ENCODE measurements around the gene GAS7. TPM values are rescaled to one million over a fixed set of nuclear protein-coding genes. Genes with fewer than 3 reads are reported as not detected.

Gene GAS7
- total RNA-seq, 2 donors from 2014 or later: 10.3 to 144 TPM

DNA sequence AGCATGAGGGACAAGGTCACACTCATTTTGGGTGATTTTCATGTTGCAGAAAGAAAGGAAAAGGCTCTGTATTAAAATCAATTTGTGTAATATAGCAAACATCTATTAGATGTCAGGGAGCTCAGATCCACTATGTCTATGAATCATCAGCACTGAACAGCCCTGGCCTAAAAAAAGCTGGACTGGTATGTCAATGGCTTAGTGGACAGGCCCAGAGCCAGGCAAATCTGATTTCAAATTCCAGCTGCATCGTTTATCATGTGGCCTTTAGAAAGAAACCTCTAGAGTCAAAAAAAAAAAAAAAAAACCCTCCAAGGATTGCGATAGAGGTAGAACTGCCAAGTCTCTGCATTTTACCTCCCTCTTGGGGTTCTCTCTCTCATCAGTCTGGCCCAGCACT lies 5.4 kb downstream of the GAS7 start:
- TF ChIP-seq POLR2A (IDR thresholded peaks at IDR 0.05): no peak
- TF ChIP-seq, protein P1, sequence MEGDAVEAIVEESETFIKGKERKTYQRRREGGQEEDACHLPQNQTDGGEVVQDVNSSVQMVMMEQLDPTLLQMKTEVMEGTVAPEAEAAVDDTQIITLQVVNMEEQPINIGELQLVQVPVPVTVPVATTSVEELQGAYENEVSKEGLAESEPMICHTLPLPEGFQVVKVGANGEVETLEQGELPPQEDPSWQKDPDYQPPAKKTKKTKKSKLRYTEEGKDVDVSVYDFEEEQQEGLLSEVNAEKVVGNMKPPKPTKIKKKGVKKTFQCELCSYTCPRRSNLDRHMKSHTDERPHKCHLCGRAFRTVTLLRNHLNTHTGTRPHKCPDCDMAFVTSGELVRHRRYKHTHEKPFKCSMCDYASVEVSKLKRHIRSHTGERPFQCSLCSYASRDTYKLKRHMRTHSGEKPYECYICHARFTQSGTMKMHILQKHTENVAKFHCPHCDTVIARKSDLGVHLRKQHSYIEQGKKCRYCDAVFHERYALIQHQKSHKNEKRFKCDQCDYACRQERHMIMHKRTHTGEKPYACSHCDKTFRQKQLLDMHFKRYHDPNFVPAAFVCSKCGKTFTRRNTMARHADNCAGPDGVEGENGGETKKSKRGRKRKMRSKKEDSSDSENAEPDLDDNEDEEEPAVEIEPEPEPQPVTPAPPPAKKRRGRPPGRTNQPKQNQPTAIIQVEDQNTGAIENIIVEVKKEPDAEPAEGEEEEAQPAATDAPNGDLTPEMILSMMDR (IDR thresholded peaks at IDR 0.05): no peak
- TF ChIP-seq POLR2AphosphoS5 (IDR thresholded peaks at IDR 0.05): no peak
- no peaks in the 10 kb centered on the region for H3K9me3 ChIP-seq
- H3K4me1 ChIP-seq (replicated peaks): no peaks in the 10 kb centered on the region
- WGBS: 82% methylated on average over 2 of the region's 2 CpGs
- no peak overlapping the region for H3K27ac ChIP-seq
- no peaks in the 10 kb centered on the region for H3K27me3 ChIP-seq (replicated peaks; ENCODE audit: insufficient read depth)
- no peak for DNase-seq (ENCODE audit: low spot score)
- intact Hi-C loops (cut with DNase I): no loop called here
- no peak overlapping the region for H3K4me3 ChIP-seq
- H3K36me3 ChIP-seq: no peaks in the 10 kb centered on the region

DNA sequence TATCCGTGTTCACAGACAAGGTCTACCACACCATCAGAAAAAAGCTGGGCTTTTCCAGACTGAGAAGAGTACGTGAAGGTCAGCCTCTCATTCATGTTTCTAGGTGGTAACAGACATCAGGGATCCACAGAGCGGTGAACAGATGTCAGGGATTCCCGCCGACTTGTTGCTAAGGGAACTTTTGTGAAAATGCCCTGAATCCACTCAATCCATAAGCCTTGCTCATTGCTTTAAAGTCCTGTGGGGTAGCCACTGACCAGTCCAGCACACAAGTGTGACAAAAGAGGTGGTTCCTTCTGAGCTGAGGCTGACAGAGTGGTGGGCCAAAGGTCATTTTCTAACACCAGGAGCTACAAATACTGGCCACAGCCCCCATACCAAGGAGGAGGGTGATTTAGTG lies 5.9 kb downstream of the GAS7 start:
- Histone ChIP-seq H3K4me3 (no peak overlapping the region), H3K4me1 (replicated peaks) (no peaks in the 10 kb centered on the region), H3K27ac (no peak overlapping the region), H3K9me3 (no peaks in the 10 kb centered on the region), H3K36me3 (no peaks in the 10 kb centered on the region), H3K27me3 (replicated peaks; ENCODE audit: insufficient read depth) (no peaks in the 10 kb centered on the region)
- 94% methylated on average over 5 of the region's 5 CpGs for WGBS
- no peak for DNase-seq (ENCODE audit: low spot score)
- intact Hi-C loops (cut with DNase I): no loop called here
- TF ChIP-seq POLR2AphosphoS5 (IDR thresholded peaks at IDR 0.05) (no peak), POLR2A (IDR thresholded peaks at IDR 0.05) (no peak)
- TF ChIP-seq, protein P1 (IDR thresholded peaks at IDR 0.05): no peak

DNA sequence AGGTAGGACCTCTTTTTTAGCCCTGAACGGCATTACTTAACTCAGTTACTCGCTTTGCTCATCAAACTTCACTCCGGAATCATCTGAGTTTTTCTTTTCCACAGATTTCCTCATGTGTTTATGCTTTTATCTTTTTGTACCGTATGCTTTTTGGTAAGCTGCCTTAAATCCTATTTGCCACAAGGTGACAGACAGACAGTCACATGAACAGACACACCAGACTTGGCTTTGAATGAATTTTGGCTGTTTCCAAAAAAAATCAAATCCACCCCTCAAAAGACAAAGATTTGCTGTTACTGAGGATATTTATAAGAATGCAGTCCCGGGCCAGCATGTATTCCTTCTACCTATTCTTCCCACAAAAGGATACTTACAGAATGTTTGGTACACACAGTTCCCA lies 10.9 kb downstream of the GAS7 start:
- TF ChIP-seq POLR2AphosphoS5 (IDR thresholded peaks at IDR 0.05) (no peak), POLR2A (IDR thresholded peaks at IDR 0.05) (no peak)
- TF ChIP-seq, protein P1 (IDR thresholded peaks at IDR 0.05): no peak
- no peaks in the 10 kb centered on the region for H3K27me3 ChIP-seq (replicated peaks; ENCODE audit: insufficient read depth)
- no peak for DNase-seq (ENCODE audit: low spot score)
- no peak overlapping the region for H3K27ac ChIP-seq
- H3K4me1 ChIP-seq (replicated peaks): no peaks in the 10 kb centered on the region
- no peaks in the 10 kb centered on the region for H3K9me3 ChIP-seq
- H3K4me3 ChIP-seq: no peak overlapping the region
- intact Hi-C loops (cut with DNase I): no loop called here
- WGBS: 60% methylated on average over 5 of the region's 5 CpGs
- no peaks in the 10 kb centered on the region for H3K36me3 ChIP-seq

DNA sequence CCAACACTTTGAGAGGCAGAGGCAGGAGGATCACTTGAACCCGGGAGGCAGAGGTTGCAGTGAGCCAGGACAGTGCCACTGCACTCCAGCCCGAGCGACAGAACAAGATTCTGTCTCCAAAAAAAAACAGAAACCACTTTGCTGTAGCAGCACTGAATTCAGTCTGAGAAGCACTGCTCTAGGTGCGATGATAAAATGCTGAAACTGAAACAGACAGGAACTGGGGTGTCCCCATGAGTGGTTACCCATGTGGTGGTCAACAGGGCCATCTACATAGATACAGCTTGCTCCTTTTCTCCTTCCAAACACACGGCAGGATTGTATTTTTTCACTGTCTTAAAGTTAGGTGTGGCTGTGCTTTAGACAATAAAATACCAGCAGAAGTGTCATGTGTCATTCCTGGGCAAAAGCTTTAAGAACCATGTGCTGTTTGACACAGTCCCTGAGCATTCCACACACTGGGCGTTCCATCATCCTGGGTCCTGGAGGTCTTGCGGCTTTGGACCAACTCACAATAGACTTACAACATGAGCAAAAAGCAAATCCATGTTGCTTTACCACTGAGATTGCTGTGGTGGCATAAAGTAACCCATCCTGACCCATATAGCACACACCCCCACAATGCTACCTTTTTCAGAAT lies 11.5 kb downstream of the GAS7 start:
- Histone ChIP-seq H3K4me1 (replicated peaks) (no peaks in the 10 kb centered on the region), H3K36me3 (no peaks in the 10 kb centered on the region), H3K9me3 (no peaks in the 10 kb centered on the region), H3K27me3 (replicated peaks; ENCODE audit: insufficient read depth) (no peaks in the 10 kb centered on the region), H3K27ac (no peak overlapping the region), H3K4me3 (no peak overlapping the region)
- 81% methylated on average over 7 of the region's 7 CpGs for WGBS
- intact Hi-C loops (cut with DNase I): no loop called here
- TF ChIP-seq, protein P1 (IDR thresholded peaks at IDR 0.05): no peak
- no peak for TF ChIP-seq POLR2A (IDR thresholded peaks at IDR 0.05)
- TF ChIP-seq POLR2AphosphoS5 (IDR thresholded peaks at IDR 0.05): no peak
- no peak for DNase-seq (ENCODE audit: low spot score)

Measured in prostate gland (tissue), 2 donors.